Esophagus squamous epithelium (tissue), 5 donors: ENCODE measurements around the gene C1orf74. TPM values are rescaled to one million over a fixed set of nuclear protein-coding genes. Genes with fewer than 3 reads are reported as not detected.

Experiments used
- DNase-seq: peaks from one replicate; lab custom pipeline; 2025; lab: John Stamatoyannopoulos, UW
- H3K27ac ChIP-seq, 4 donors: fragments of 200-600 bp; sonication (generic); one replicate each; pipeline ENCODE4 v1.5.1; 2016 to 2019; ENCODE audit warnings: mild to moderate bottlenecking in 1 of 4
- H3K27me3 ChIP-seq, 4 donors: fragments of 200-600 bp; sonication (generic); 1 replicate in 3 of 4; 2 replicates in 1 of 4; pipeline versions ENCODE4 v1.5.1 to v1.6.0; 2017 to 2021; ENCODE audit warnings: antibody characterized with exemption in 1 of 4
- H3K36me3 ChIP-seq, 3 donors: fragments of 200-600 bp; sonication (generic); one replicate each; pipeline ENCODE4 v1.5.1; 2016 to 2019
- H3K4me1 ChIP-seq, 3 donors: fragments of 200-600 bp; sonication (generic); one replicate each; pipeline ENCODE4 v1.5.1; 2017 to 2019
- H3K4me3 ChIP-seq, 4 donors: fragments of 200-600 bp; sonication (generic); 1 replicate in 3 of 4; 2 replicates in 1 of 4; pipeline ENCODE4 v1.5.1; 2016 to 2019; ENCODE audit warnings: mild to moderate bottlenecking in 2 of 4, moderate library complexity in 1 of 4
- H3K9me3 ChIP-seq, 3 donors: fragments of 200-600 bp; sonication (generic); one replicate each; pipeline ENCODE4 v1.5.1; 2016 to 2019
- CTCF ChIP-seq, 6 experiments: fragments of 450-650 bp in 4 of 6; fragments of 200-600 bp in 2 of 6; sonication (generic) in 2 of 6; IDR thresholded peaks; one replicate each; pipeline ENCODE4 v1.5.1; 2016 to 2019; ENCODE audit warnings: antibody characterized with exemption in 6 of 6, mild to moderate bottlenecking in 4 of 6, moderate library complexity in 4 of 6
- POLR2A ChIP-seq, 4 donors: fragments of 450-650 bp; IDR thresholded peaks; one replicate each; pipeline ENCODE4 v1.6.1; 2017; ENCODE audit warnings: antibody characterized with exemption in 4 of 4, mild to moderate bottlenecking in 4 of 4, moderate library complexity in 3 of 4
- WGBS, 2 donors: methylation state at CpG; one replicate each; pipeline ENCODE4 v1.1.5; 2018; 5-methylcytosine and 5-hydroxymethylcytosine counted together
- intact Hi-C: fragments of 100-400 bp; cut with DNase I; formaldehyde crosslinking; loops from one replicate; pipeline ENCODE4 v1.15.0; 2022
- total RNA-seq, 4 donors: library from RNA; depleted of rRNA; stranded (reverse); fragments of >200 nt; gene quantifications; one replicate each; pipeline ENCODE4 v1.1.0, GENCODE V29; 2016
- donor health status: DM: yes; HTN: yes; CAD: no.

Gene C1orf74
- total RNA-seq, 4 donors from 2014 or later = 2.9 to 6.2 (median 4.1) TPM

GRCh38 chr1:209790286-209791193 lies 6.2 kb upstream of the C1orf74 start:
- intact Hi-C loops = no loop called here
- Histone ChIP-seq H3K4me1 (peaks cover 16 to 63% (median 20%) of the 10 kb centered on the region in 3 donors), H3K27ac (no peak overlapping the region), H3K9me3 (no peaks in the 10 kb centered on the region), H3K4me3 (no peak overlapping the region), H3K36me3 (peaks cover 0 to 95% (median 9%) of the 10 kb centered on the region in 3 donors), H3K27me3 (peaks cover 0 to 4% (median 0%) of the 10 kb centered on the region in 4 donors)
- 79 to 94% methylated on average over 5 to 7 of the region's 10 CpGs for WGBS, 2 donors
- no peak for DNase-seq
- no peak for TF ChIP-seq CTCF (IDR thresholded peaks at IDR 0.05)

- H3K9me3 ChIP-seq = no peaks in the 10 kb centered on the region
- peaks cover 0 to 90% (median 9%) of the 10 kb centered on the region in 3 donors for H3K36me3 ChIP-seq
- no peak for DNase-seq
- no peak overlapping the region for H3K4me3 ChIP-seq
- no peak for TF ChIP-seq POLR2A (IDR thresholded peaks at IDR 0.05)
- TF ChIP-seq CTCF (IDR thresholded peaks at IDR 0.05) = no peak
- H3K27me3 ChIP-seq = no peaks in the 10 kb centered on the region
- 63% methylated on average over 1 of the region's 1 CpG; no CpG with 5 or more reads in 1 of the 2 donors for WGBS, 2 donors
- H3K4me1 ChIP-seq = peaks cover 16 to 74% (median 20%) of the 10 kb centered on the region in 3 donors
- intact Hi-C loops = no loop called here
- peak overlapping the region in 1 of 4 donors; percentile 94 for H3K27ac ChIP-seq
Observed at GRCh38 chr1:209789245-209789644, 4.9 kb upstream of the C1orf74 start.

- WGBS, 2 donors = 31 to 39% methylated on average over 2 of the region's 2 CpGs
- H3K4me1 ChIP-seq = peaks cover 25 to 79% (median 28%) of the 10 kb centered on the region in 3 donors
- intact Hi-C loops = no loop called here
Observed at GRCh38 chr1:209787551-209787950, 3.2 kb upstream of the C1orf74 start.

GRCh38 chr1:209786146-209786545 lies 1.8 kb upstream of the C1orf74 start:
- H3K4me1 ChIP-seq = peaks cover 25 to 65% (median 28%) of the 10 kb centered on the region in 3 donors
- no peak overlapping the region for H3K4me3 ChIP-seq
- H3K36me3 ChIP-seq = peaks cover 0 to 77% (median 7%) of the 10 kb centered on the region in 3 donors
- H3K9me3 ChIP-seq = no peaks in the 10 kb centered on the region
- H3K27me3 ChIP-seq = no peaks in the 10 kb centered on the region
- DNase-seq = no peak
- 45 to 68% methylated on average over 4 of the region's 4 CpGs for WGBS, 2 donors
- TF ChIP-seq CTCF (IDR thresholded peaks at IDR 0.05) (no peak), POLR2A (IDR thresholded peaks at IDR 0.05) (no peak)
- intact Hi-C loops = no loop called here
- peak overlapping the region; percentile 34 to 94 (median 89) for H3K27ac ChIP-seq

More at GRCh38 chr1:209787551-209787950, 3.2 kb upstream of the C1orf74 start:
- Histone ChIP-seq H3K27ac (peak overlapping the region; percentile 80 to 94 (median 89)), H3K9me3 (no peaks in the 10 kb centered on the region), H3K4me3 (no peak overlapping the region), H3K36me3 (peaks cover 0 to 77% (median 9%) of the 10 kb centered on the region in 3 donors), H3K27me3 (no peaks in the 10 kb centered on the region)
- TF ChIP-seq CTCF (IDR thresholded peaks at IDR 0.05) (no peak), POLR2A (IDR thresholded peaks at IDR 0.05) (no peak)
- no peak for DNase-seq

GRCh38 chr1:209785592-209785991 lies 1.2 kb upstream of the C1orf74 start:
- Histone ChIP-seq H3K9me3 (no peaks in the 10 kb centered on the region), H3K4me1 (peaks cover 25 to 63% (median 28%) of the 10 kb centered on the region in 3 donors), H3K27ac (peak overlapping the region; percentile 86 to 94 (median 92)), H3K36me3 (peaks cover 0 to 72% (median 1%) of the 10 kb centered on the region in 3 donors), H3K4me3 (no peak overlapping the region), H3K27me3 (no peaks in the 10 kb centered on the region)
- intact Hi-C loops = no loop called here
- TF ChIP-seq POLR2A (IDR thresholded peaks at IDR 0.05) = no peak
- TF ChIP-seq CTCF (IDR thresholded peaks at IDR 0.05) = no peak
- DNase-seq = no peak
- WGBS, 2 donors = 91 to 99% methylated on average over 4 of the region's 4 CpGs
